H9 (cell line): ENCODE measurements around the gene L1CAM. TPM values are rescaled to one million over a fixed set of nuclear protein-coding genes. Genes with fewer than 3 reads are reported as not detected.
A peak's percentile ranks its signal among the peaks of the same experiment; 100 is the strongest.

Source experiments
- DNase-seq: peaks from one replicate; pipeline ENCODE4 v3.0.0-alpha.2; 2017
- H2AFZ ChIP-seq: one replicate; pipeline ENCODE4 v1.6.1; 2013; ENCODE audit warnings: mild to moderate bottlenecking, low read length, control low read depth, moderate library complexity
- H2AK5ac ChIP-seq: 2 replicates; pipeline ENCODE4 v1.6.1; 2013; ENCODE audit warnings: low read length, control low read depth, mixed read lengths; ENCODE audit not compliant: insufficient read length
- H2BK120ac ChIP-seq: one replicate; pipeline ENCODE4 v1.6.1; 2013; ENCODE audit warnings: low read depth, mild to moderate bottlenecking, low read length, control low read depth, inconsistent platforms; ENCODE audit not compliant: poor library complexity, severe bottlenecking
- H2BK12ac ChIP-seq: 2 replicates; pipeline ENCODE4 v1.6.1; 2013; ENCODE audit warnings: low read length, control low read depth, mixed read lengths, low read depth; ENCODE audit not compliant: insufficient read length
- H2BK15ac ChIP-seq: 2 replicates; pipeline ENCODE4 v1.6.1; 2013; ENCODE audit warnings: low read depth, low read length, control low read depth
- H2BK20ac ChIP-seq: one replicate; pipeline ENCODE4 v1.6.1; 2013; ENCODE audit warnings: low read depth, mild to moderate bottlenecking, low read length, control low read depth, inconsistent platforms; ENCODE audit not compliant: poor library complexity, severe bottlenecking
- H2BK5ac ChIP-seq: 2 replicates; pipeline ENCODE4 v1.6.1; 2013; ENCODE audit warnings: low read length, control low read depth, mixed read lengths; ENCODE audit not compliant: insufficient read length
- H3K14ac ChIP-seq: 2 replicates; pipeline ENCODE4 v1.6.1; 2013; ENCODE audit warnings: low read length, control low read depth; ENCODE audit not compliant: insufficient read depth
- H3K18ac ChIP-seq: 2 replicates; pipeline ENCODE4 v1.6.1; 2013; ENCODE audit warnings: low read depth, mild to moderate bottlenecking, mixed read lengths, low read length, control low read depth; ENCODE audit not compliant: insufficient read length
- H3K23ac ChIP-seq: 2 replicates; pipeline ENCODE4 v1.6.1; 2013; ENCODE audit warnings: low read length, control low read depth, mixed read lengths, low read depth; ENCODE audit not compliant: insufficient read length
- H3K23me2 ChIP-seq: 2 replicates; pipeline ENCODE4 v1.6.1; 2013; ENCODE audit warnings: low read depth, mild to moderate bottlenecking, mixed read lengths, low read length, control low read depth; ENCODE audit not compliant: insufficient read length, poor library complexity, severe bottlenecking
- H3K27ac ChIP-seq: 2 replicates; pipeline ENCODE4 v1.5.1; 2013; ENCODE audit warnings: low read length, control low read depth, mixed read lengths, low read depth; ENCODE audit not compliant: insufficient read length
- H3K27me3 ChIP-seq: 2 replicates; pipeline ENCODE4 v1.6.1; 2013; ENCODE audit warnings: low read length, control low read depth, inconsistent platforms; ENCODE audit not compliant: insufficient read depth
- H3K4ac ChIP-seq: 2 replicates; pipeline ENCODE4 v1.6.1; 2013; ENCODE audit warnings: low read depth, mild to moderate bottlenecking, control low read depth, inconsistent platforms, low read length, moderate library complexity
- H3K4me1 ChIP-seq: 2 replicates; pipeline ENCODE4 v1.6.1; 2013; ENCODE audit warnings: low read length, control low read depth, inconsistent platforms; ENCODE audit not compliant: insufficient read depth
- H3K4me2 ChIP-seq: 2 replicates; pipeline ENCODE4 v1.6.1; 2013; ENCODE audit warnings: low read length, control low read depth, mixed read lengths; ENCODE audit not compliant: insufficient read length, insufficient read depth
- H3K56ac ChIP-seq: 2 replicates; pipeline ENCODE4 v1.6.1; 2013; ENCODE audit warnings: low read depth, mild to moderate bottlenecking, mixed read lengths, low read length, control low read depth; ENCODE audit not compliant: insufficient read length
- H3K79me1 ChIP-seq: 2 replicates; pipeline ENCODE4 v1.6.1; 2013; ENCODE audit warnings: low read depth, mild to moderate bottlenecking, moderate library complexity, low read length, control low read depth, inconsistent platforms; ENCODE audit not compliant: insufficient read depth, poor library complexity, severe bottlenecking
- H3K79me2 ChIP-seq: 2 replicates; pipeline ENCODE4 v1.6.1; 2013; ENCODE audit warnings: low read length, control low read depth, inconsistent platforms; ENCODE audit not compliant: insufficient read depth
- H3K9ac ChIP-seq: 2 replicates; pipeline ENCODE4 v1.6.1; 2013; ENCODE audit warnings: low read length, control low read depth, mixed read lengths; ENCODE audit not compliant: insufficient read length; ENCODE audit errors: extremely low read depth
- H3K9me3 ChIP-seq: one replicate; pipeline ENCODE4 v1.6.1; 2013; ENCODE audit warnings: low read depth, low read length, inconsistent platforms; ENCODE audit not compliant: control insufficient read depth
- H3T11ph ChIP-seq: one replicate; pipeline ENCODE4 v1.6.1; 2013; ENCODE audit warnings: mild to moderate bottlenecking, low read length, control low read depth, inconsistent platforms
- H4K20me1 ChIP-seq: one replicate; pipeline ENCODE4 v1.6.1; 2013; ENCODE audit not compliant: control insufficient read depth, insufficient read length, insufficient read depth
- H4K5ac ChIP-seq: 2 replicates; pipeline ENCODE4 v1.6.1; 2013; ENCODE audit warnings: low read depth, mild to moderate bottlenecking, mixed read lengths, low read length, control low read depth; ENCODE audit not compliant: insufficient read length
- H4K8ac ChIP-seq: replicated peaks from 2 replicates; pipeline ENCODE4 v1.6.1; 2013; ENCODE audit warnings: low read length, control low read depth, mixed read lengths, low read depth; ENCODE audit not compliant: insufficient read length
- H4K91ac ChIP-seq: 2 replicates; pipeline ENCODE4 v1.6.1; 2013; ENCODE audit warnings: low read depth, mild to moderate bottlenecking, moderate library complexity, mixed read lengths, low read length, control low read depth; ENCODE audit not compliant: insufficient read length
- H3K27ac Mint-ChIP-seq, 3 experiments: 2 replicates in 2 of 3; 3 replicates in 1 of 3; pipeline ENCODE4 v1.8.0; 2020 to 2021; ENCODE audit warnings: mixed read lengths in 3 of 3, mild to moderate bottlenecking in 1 of 3, moderate library complexity in 1 of 3
- H3K27me3 Mint-ChIP-seq: 2 replicates; pipeline ENCODE4 v1.8.0; 2021; ENCODE audit warnings: low read depth, mild to moderate bottlenecking, moderate library complexity, mixed read lengths
- H3K36me3 Mint-ChIP-seq, 3 experiments: 2 replicates in 2 of 3; 3 replicates in 1 of 3; pipeline ENCODE4 v1.8.0; 2020 to 2021; ENCODE audit warnings: low read depth in 3 of 3, mixed read lengths in 3 of 3; ENCODE audit not compliant: insufficient read depth in 1 of 3
- H3K4me1 Mint-ChIP-seq, 2 experiments: 2 replicates each; pipeline ENCODE4 v1.8.0; 2020; ENCODE audit warnings: mixed read lengths in 2 of 2
- H3K4me3 Mint-ChIP-seq, 2 experiments: 2 replicates in 1 of 2; 3 replicates in 1 of 2; pipeline ENCODE4 v1.8.0; 2020 to 2021; ENCODE audit warnings: mild to moderate bottlenecking in 2 of 2, mixed read lengths in 2 of 2, moderate library complexity in 1 of 2
- H3K9me3 Mint-ChIP-seq, 2 experiments: 2 replicates in 1 of 2; 3 replicates in 1 of 2; pipeline ENCODE4 v1.8.0; 2020; ENCODE audit warnings: mild to moderate bottlenecking in 2 of 2, mixed read lengths in 2 of 2, moderate library complexity in 1 of 2
- CTCF ChIP-seq: fragments of 200-600 bp; sonication (generic); conservative IDR thresholded peaks from 3 replicates; pipeline ENCODE4 v1.8.0; 2021; ENCODE audit warnings: antibody characterized with exemption, mild to moderate bottlenecking
- WGBS: extraction: QIAGEN DNeasy Blood & Tissue Kit; methylation state at CpG from one replicate; pipeline ENCODE4 v1.1.7; 2013; ENCODE audit warnings: missing lambda C conversion rate, low lambda C conversion rate, mixed read lengths; ENCODE audit not compliant: insufficient read length; ENCODE audit errors: extremely low coverage; 5-methylcytosine and 5-hydroxymethylcytosine counted together
- total RNA-seq: library from RNA; stranded (reverse); gene quantifications from 2 replicates; pipeline ENCODE4 v1.2.1, GENCODE V29; 2021

L1CAM gene
- total RNA-seq, 1 experiment from 2014 or later: 22.7 TPM

- Histone ChIP-seq H3K4me2 (no peak overlapping the region), H3T11ph (no peak overlapping the region)
- TF ChIP-seq CTCF: no peak
These were observed 41.4 kb downstream of the L1CAM start for GRCh38 chrX:153844509-153845082.

More at GRCh38 chrX:153844509-153845082, 41.4 kb downstream of the L1CAM start:
- Mint-ChIP-seq H3K9me3 (peaks cover 50 to 66% of the 10 kb centered on the region in 2 experiments), H3K4me1 (peaks cover 45 to 47% of the 10 kb centered on the region in 2 experiments), H3K27me3 (peaks cover 4% of the 10 kb centered on the region), H3K36me3 (peaks cover 2 to 4% (median 4%) of the 10 kb centered on the region in 3 experiments; a peak in 4 of 7 replicates), H3K4me3 (peak overlapping the region; percentile 3 to 27; a peak in 1 of 5 replicates), H3K27ac (peak overlapping the region; percentile 7 to 96 (median 64); a peak in 6 of 7 replicates)
- Histone ChIP-seq H3K56ac (no peak overlapping the region), H3K4me1 (no peaks in the 10 kb centered on the region; the same call in 1 of the 2 replicates), H3K4ac (no peak overlapping the region), H2AK5ac (no peak overlapping the region), H3K9ac (no peak overlapping the region), H2BK20ac (no peak overlapping the region), H4K20me1 (no peaks in the 10 kb centered on the region), H3K23me2 (no peaks in the 10 kb centered on the region), H3K79me2 (no peaks in the 10 kb centered on the region), H4K5ac (no peak overlapping the region), H3K79me1 (no peaks in the 10 kb centered on the region), H2BK5ac (no peak overlapping the region), H3K9me3 (peaks cover 8% of the 10 kb centered on the region), H3K27ac (peak overlapping the region; percentile 83), H4K91ac (no peak overlapping the region), H3K14ac (no peak overlapping the region), H2BK12ac (no peak overlapping the region), H4K8ac (no peak overlapping the region), H3K18ac (no peak overlapping the region), H3K23ac (no peak overlapping the region), H3K27me3 (no peaks in the 10 kb centered on the region), H2BK120ac (no peak overlapping the region), H2BK15ac (no peak overlapping the region), H2AFZ (no peak overlapping the region)
- peak; percentile 81 for DNase-seq
- WGBS: no CpG with 5 or more reads among the region's 6 CpGs
